ENCODE measurements around the gene ARL6IP4. TPM values are rescaled to one million over a fixed set of nuclear protein-coding genes. Genes with fewer than 3 reads are reported as not detected.

Gene ARL6IP4
- total RNA-seq, 4 donors from 2014 or later: 84.2 to 212 (median 153) TPM

- intact Hi-C loops (cut with DNase I): loop anchor here (10.0 kb wide), 1 partner anchor 164 kb away; no protein-coding TSS in a partner anchor
- Histone ChIP-seq H3K4me1 (no peaks in the 10 kb centered on the region), H3K27me3 (no peaks in the 10 kb centered on the region), H3K4me3 (no peak overlapping the region), H3K27ac (no peak overlapping the region), H3K9me3 (no peaks in the 10 kb centered on the region), H3K36me3 (peaks cover 0 to 17% (median 6%) of the 10 kb centered on the region in 3 donors)
- no peak for DNase-seq
- 79 to 84% methylated on average over 5 of the region's 5 CpGs for WGBS, 2 donors
- no peak for TF ChIP-seq POLR2A (IDR thresholded peaks at IDR 0.05)
Measured at GRCh38 chr12:122958198-122958888, 22.1 kb upstream of the ARL6IP4 start.

DNA sequence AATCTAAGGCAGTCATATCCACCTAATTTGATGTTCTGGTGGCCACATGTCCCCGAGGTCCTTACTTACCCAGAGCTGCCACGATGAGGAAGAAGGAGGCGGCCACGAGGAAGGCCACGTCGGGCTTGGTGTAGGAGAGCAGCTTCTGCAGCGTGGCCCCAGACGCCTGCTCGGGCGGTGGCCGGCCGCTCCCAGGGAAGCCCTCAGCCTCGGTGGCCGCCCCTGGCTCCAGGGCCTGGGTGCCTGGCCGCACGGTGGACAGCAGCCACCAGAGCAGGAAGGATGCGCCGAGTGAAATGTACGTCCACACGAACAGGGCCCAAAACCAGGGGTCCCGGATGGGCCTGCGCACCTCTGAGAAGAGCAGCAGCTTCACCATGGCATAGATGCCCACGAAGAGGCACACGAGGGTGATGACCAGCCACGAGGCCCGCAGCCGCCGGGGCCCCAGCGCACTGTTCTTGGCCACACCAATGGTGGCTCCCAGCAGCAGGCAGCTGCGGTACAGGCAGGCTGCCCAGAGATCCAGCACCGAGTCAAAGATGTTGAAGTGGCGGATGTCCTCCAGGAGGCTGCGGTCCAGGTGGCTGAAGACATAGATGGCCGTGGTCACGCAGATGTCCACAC is 20.8 kb upstream of the ARL6IP4 start:
- no peak for TF ChIP-seq POLR2A (IDR thresholded peaks at IDR 0.05)
- TF ChIP-seq, protein P1, sequence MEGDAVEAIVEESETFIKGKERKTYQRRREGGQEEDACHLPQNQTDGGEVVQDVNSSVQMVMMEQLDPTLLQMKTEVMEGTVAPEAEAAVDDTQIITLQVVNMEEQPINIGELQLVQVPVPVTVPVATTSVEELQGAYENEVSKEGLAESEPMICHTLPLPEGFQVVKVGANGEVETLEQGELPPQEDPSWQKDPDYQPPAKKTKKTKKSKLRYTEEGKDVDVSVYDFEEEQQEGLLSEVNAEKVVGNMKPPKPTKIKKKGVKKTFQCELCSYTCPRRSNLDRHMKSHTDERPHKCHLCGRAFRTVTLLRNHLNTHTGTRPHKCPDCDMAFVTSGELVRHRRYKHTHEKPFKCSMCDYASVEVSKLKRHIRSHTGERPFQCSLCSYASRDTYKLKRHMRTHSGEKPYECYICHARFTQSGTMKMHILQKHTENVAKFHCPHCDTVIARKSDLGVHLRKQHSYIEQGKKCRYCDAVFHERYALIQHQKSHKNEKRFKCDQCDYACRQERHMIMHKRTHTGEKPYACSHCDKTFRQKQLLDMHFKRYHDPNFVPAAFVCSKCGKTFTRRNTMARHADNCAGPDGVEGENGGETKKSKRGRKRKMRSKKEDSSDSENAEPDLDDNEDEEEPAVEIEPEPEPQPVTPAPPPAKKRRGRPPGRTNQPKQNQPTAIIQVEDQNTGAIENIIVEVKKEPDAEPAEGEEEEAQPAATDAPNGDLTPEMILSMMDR (IDR thresholded peaks at IDR 0.05): no peak
- no peaks in the 10 kb centered on the region for H3K27me3 ChIP-seq
- H3K9me3 ChIP-seq: no peaks in the 10 kb centered on the region
- 86 to 92% methylated on average over 13 to 22 of the region's 35 CpGs for WGBS, 2 donors
- no peak overlapping the region for H3K27ac ChIP-seq
- H3K36me3 ChIP-seq: peaks cover 0 to 17% (median 6%) of the 10 kb centered on the region in 3 donors
- peaks cover 5 to 13% (median 11%) of the 10 kb centered on the region in 3 donors for H3K4me1 ChIP-seq
- no peak overlapping the region for H3K4me3 ChIP-seq
- intact Hi-C loops (cut with DNase I): loop anchor here (10.0 kb wide), 1 partner anchor 165 kb away; no protein-coding TSS in a partner anchor
- no peak for DNase-seq

GRCh38 chr12:122960193-122960569 is 20.3 kb upstream of the ARL6IP4 start:
- DNase-seq: no peak
- H3K27ac ChIP-seq: no peak overlapping the region
- TF ChIP-seq, protein P1 (IDR thresholded peaks at IDR 0.05): no peak
- no peak for TF ChIP-seq POLR2A (IDR thresholded peaks at IDR 0.05)
- intact Hi-C loops (cut with DNase I): no loop called here
- no peaks in the 10 kb centered on the region for H3K9me3 ChIP-seq
- WGBS, 2 donors: 92 to 94% methylated on average over 6 to 8 of the region's 8 CpGs
- peaks cover 10 to 18% (median 16%) of the 10 kb centered on the region in 3 donors for H3K4me1 ChIP-seq
- peaks cover 0 to 17% (median 6%) of the 10 kb centered on the region in 3 donors for H3K36me3 ChIP-seq
- no peaks in the 10 kb centered on the region for H3K27me3 ChIP-seq
- H3K4me3 ChIP-seq: no peak overlapping the region

GRCh38 chr12:122961531-122962329 is 18.8 kb upstream of the ARL6IP4 start:
- Histone ChIP-seq H3K4me3 (no peak overlapping the region), H3K27ac (no peak overlapping the region), H3K4me1 (peaks cover 20 to 33% (median 29%) of the 10 kb centered on the region in 3 donors), H3K27me3 (no peaks in the 10 kb centered on the region), H3K36me3 (peaks cover 0 to 17% (median 6%) of the 10 kb centered on the region in 3 donors), H3K9me3 (no peaks in the 10 kb centered on the region)
- TF ChIP-seq, protein P1 (IDR thresholded peaks at IDR 0.05): no peak
- TF ChIP-seq POLR2A (IDR thresholded peaks at IDR 0.05): no peak
- WGBS, 2 donors: 61 to 66% methylated on average over 4 to 5 of the region's 10 CpGs
- DNase-seq: no peak
- intact Hi-C loops (cut with DNase I): no loop called here

- H3K9me3 ChIP-seq: no peaks in the 10 kb centered on the region
- no peak overlapping the region for H3K27ac ChIP-seq
- H3K4me3 ChIP-seq: no peak overlapping the region
- TF ChIP-seq, protein P1 (IDR thresholded peaks at IDR 0.05): no peak
- TF ChIP-seq POLR2A (IDR thresholded peaks at IDR 0.05): no peak
- no peak for DNase-seq
- H3K4me1 ChIP-seq: peaks cover 20 to 34% (median 29%) of the 10 kb centered on the region in 3 donors
- no CpG with 5 or more reads among the region's 8 CpGs for WGBS, 2 donors
- intact Hi-C loops (cut with DNase I): no loop called here
- H3K36me3 ChIP-seq: peaks cover 0 to 12% (median 6%) of the 10 kb centered on the region in 3 donors
- H3K27me3 ChIP-seq: no peaks in the 10 kb centered on the region
Measured at GRCh38 chr12:122963941-122964265, 16.6 kb upstream of the ARL6IP4 start.

Measured in esophagus squamous epithelium (tissue), 5 donors.